Measurements from ENCODE around the gene ZSCAN1. TPM values are rescaled to one million over a fixed set of nuclear protein-coding genes. Genes with fewer than 3 reads are reported as not detected.

ZSCAN1 gene
- total RNA-seq, 1 experiment from 2014 or later: not detected

DNA sequence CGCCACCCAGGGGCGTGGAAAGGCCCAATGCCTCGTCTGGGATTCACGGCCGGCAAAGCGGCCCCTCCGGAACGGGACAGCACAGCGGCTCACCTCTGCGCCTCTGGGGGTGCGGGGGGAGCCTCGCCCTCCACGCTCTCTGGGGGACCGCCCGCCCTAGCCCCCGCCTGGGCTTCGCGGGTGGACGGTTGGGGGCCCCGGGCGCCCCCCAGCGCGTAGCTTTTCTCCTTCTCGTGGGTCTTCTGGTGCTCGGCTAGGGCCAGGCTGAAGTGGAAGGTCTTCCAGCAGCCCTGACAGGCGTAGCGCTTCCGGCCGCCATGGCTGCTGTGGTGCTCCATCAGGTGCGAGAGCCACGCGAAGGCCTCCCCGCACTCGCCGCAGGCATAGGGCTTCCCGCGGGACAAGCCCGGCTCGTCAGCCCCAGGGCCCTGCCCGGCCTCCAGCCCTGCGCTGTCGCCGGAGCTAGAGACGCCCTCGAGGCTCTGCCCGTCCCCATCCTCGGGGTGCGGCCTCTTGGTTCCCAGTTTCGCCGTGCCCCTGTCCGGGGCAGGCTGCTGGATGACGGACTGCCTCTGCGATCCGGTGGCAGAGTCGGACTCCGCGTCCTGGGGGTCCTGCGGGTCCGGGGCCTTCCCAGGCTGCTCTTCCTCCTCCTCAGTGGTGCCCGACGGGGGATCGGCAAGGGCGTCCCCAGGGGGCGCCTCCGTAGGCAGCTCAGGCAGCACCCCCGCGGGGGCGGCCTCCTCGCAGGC is 50.9 kb downstream of the ZSCAN1 start:
- Histone ChIP-seq H3K36me3 (ENCODE audit: control insufficient read depth, insufficient read depth, low read length) (no peaks in the 10 kb centered on the region), H3K4me3 (ENCODE audit: low read depth in 2 of 2, low read length in 2 of 2) (no peak overlapping the region), H3K9me3 (ENCODE audit: control insufficient read depth, insufficient read depth, low read depth, low read length) (peaks cover 10% of the 10 kb centered on the region; the same call in 1 of the 2 replicates), H3K27ac (ENCODE audit: low read length) (no peak overlapping the region), H3K4me1 (ENCODE audit: control insufficient read depth, insufficient read depth, low read length) (no peaks in the 10 kb centered on the region), H3K27me3 (ENCODE audit: control insufficient read depth, insufficient read depth, low read length) (no peaks in the 10 kb centered on the region)
- ATAC-seq (no peak), DNase-seq (ENCODE audit: low read depth, low spot score) (no peak)
- intact Hi-C loops (cut with micrococcal nuclease; ENCODE audit: unreplicated experiment): no loop called here
- ChIA-PET CTCF (no interaction called here), POLR2A (no interaction called here)
- in situ Hi-C loops (cut with HindIII; ENCODE audit: low pct_unique_long_range_greater_than_20kb, low sequenced_read_pairs): no loop called here
- TF ChIP-seq TCF7L2 (IDR thresholded peaks at IDR 0.05; ENCODE audit: low read depth, low read length): no peak
- TF ChIP-seq POLR2AphosphoS5 (IDR thresholded peaks at IDR 0.05; ENCODE audit: low read depth, low read length): no peak
- TF ChIP-seq SIN3A (IDR thresholded peaks at IDR 0.05; ENCODE audit: borderline replicate concordance, insufficient read depth, low read depth, low read length): no peak
- no peak for TF ChIP-seq REST (IDR thresholded peaks at IDR 0.05; ENCODE audit: insufficient read depth in 1 of 2, low read depth in 2 of 2, low read length in 1 of 2)
- TF ChIP-seq CTCF (IDR thresholded peaks at IDR 0.05): no peak
- no TSS peak for BruUV-seq (replicated peaks)

DNA sequence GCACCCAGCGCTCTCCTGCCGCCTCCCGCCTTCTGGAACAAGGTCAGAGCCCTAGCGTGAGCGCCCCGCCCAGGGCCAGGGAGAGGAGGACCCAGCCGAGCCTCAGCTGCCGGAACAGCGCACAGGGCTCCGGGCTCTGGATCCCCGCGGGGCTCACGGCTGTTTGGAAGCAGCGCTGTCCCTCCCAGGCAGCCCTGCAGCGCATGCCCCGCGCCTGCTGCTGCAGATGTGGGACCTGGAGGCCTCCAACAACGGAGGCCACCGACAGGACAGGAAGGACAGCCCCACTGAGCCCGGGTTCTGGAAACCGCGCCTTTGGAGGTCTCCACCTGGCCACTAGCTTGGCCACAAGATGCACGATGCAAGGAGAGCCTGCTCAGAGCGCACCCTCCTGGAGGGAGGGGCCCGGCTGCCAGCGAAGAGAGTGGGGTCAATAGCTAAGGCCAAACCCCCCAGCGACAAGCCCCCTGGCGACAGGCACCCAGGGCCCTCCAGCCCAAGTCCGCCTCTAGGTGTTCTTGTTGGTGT is 51.6 kb downstream of the ZSCAN1 start:
- TF ChIP-seq CTCF (IDR thresholded peaks at IDR 0.05) (no peak), SIN3A (IDR thresholded peaks at IDR 0.05; ENCODE audit: borderline replicate concordance, insufficient read depth, low read depth, low read length) (no peak), REST (IDR thresholded peaks at IDR 0.05; ENCODE audit: insufficient read depth in 1 of 2, low read depth in 2 of 2, low read length in 1 of 2) (no peak), POLR2AphosphoS5 (IDR thresholded peaks at IDR 0.05; ENCODE audit: low read depth, low read length) (no peak), TCF7L2 (IDR thresholded peaks at IDR 0.05; ENCODE audit: low read depth, low read length) (no peak)
- ChIA-PET CTCF (no interaction called here), POLR2A (no interaction called here)
- ATAC-seq (no peak), DNase-seq (ENCODE audit: low read depth, low spot score) (no peak)
- H3K4me3 ChIP-seq (ENCODE audit: low read depth in 2 of 2, low read length in 2 of 2): no peak overlapping the region
- peaks cover 10% of the 10 kb centered on the region; the same call in 1 of the 2 replicates for H3K9me3 ChIP-seq (ENCODE audit: control insufficient read depth, insufficient read depth, low read depth, low read length)
- H3K27me3 ChIP-seq (ENCODE audit: control insufficient read depth, insufficient read depth, low read length): no peaks in the 10 kb centered on the region
- no peaks in the 10 kb centered on the region for H3K4me1 ChIP-seq (ENCODE audit: control insufficient read depth, insufficient read depth, low read length)
- no TSS peak for BruUV-seq (replicated peaks)
- intact Hi-C loops (cut with micrococcal nuclease; ENCODE audit: unreplicated experiment) (no loop called here), in situ Hi-C loops (cut with HindIII; ENCODE audit: low pct_unique_long_range_greater_than_20kb, low sequenced_read_pairs) (no loop called here)
- no peaks in the 10 kb centered on the region for H3K36me3 ChIP-seq (ENCODE audit: control insufficient read depth, insufficient read depth, low read length)
- H3K27ac ChIP-seq (ENCODE audit: low read length): no peak overlapping the region
